ENCODE data around the gene APBA1. TPM values are rescaled to one million over a fixed set of nuclear protein-coding genes. Genes with fewer than 3 reads are reported as not detected.

APBA1 gene
- total and polyA plus RNA-seq, 9 of the 15 experiments (the other 6 are each of a cell fraction or from before 2014, with no cell fraction given), result 0.01 to 0.02 TPM; not detected in 7

- no peak for ATAC-seq
- ChIA-PET POLR2A (no interaction called here), CTCF (ENCODE audit: low intra/inter-chr PET ratio) (no interaction called here)
- FAIRE-seq, result no peak
- H3K27ac ChIP-seq (ENCODE audit: extremely low read depth, low read depth, low read length), result no peak overlapping the region
- intact Hi-C loops (cut with micrococcal nuclease), result no loop called here
- H3K9ac ChIP-seq (ENCODE audit: insufficient read depth in 1 of 2, low read depth in 2 of 2, low read length in 2 of 2), result no peak overlapping the region
- no peak overlapping the region for H2AFZ ChIP-seq (ENCODE audit: low read depth, low read length)
- H3K27me3 ChIP-seq (ENCODE audit: control insufficient read depth in 2 of 2, insufficient read depth in 2 of 2, low read length in 2 of 2), result no peaks in the 10 kb centered on the region
- WGBS (ENCODE audit: insufficient coverage, low coverage, missing lambda C conversion rate), result 3% methylated on average over 3 of the region's 3 CpGs
- TF ChIP-seq COPS2 (conservative IDR thresholded peaks at IDR 0.05) (no peak), EWSR1 (IDR thresholded peaks at IDR 0.05; ENCODE audit: borderline replicate concordance, low read depth, partially characterized antibody) (no peak), HMGXB4 (CRISPR knock-in tag; IDR thresholded peaks at IDR 0.05) (no peak), SMC3 (conservative IDR thresholded peaks at IDR 0.05; ENCODE audit: insufficient read depth, low read depth, low read length) (no peak), CREM (IDR thresholded peaks at IDR 0.05; ENCODE audit: low read depth) (no peak), ARNT (IDR thresholded peaks at IDR 0.05) (no peak), GTF2F1 (IDR thresholded peaks at IDR 0.05; ENCODE audit: low read depth, low read length) (no peak), ZNF507 (tag; conservative IDR thresholded peaks at IDR 0.05) (no peak), ZBTB5 (IDR thresholded peaks at IDR 0.05) (no peak), TCF7 (IDR thresholded peaks at IDR 0.05; ENCODE audit: borderline replicate concordance) (no peak)
- no peak overlapping the region for H3K4me3 ChIP-seq
- H3K79me2 ChIP-seq (ENCODE audit: control insufficient read depth, insufficient read depth, low read length), result no peaks in the 10 kb centered on the region
- H3K4me1 ChIP-seq (replicated peaks in 1 of 2; ENCODE audit: control insufficient read depth in 2 of 2, insufficient read depth in 2 of 2, low read length in 2 of 2), result no peaks in the 10 kb centered on the region
- H3K9me1 ChIP-seq (ENCODE audit: control insufficient read depth, insufficient read depth, low read length), result no peaks in the 10 kb centered on the region
- BruUV-seq (replicated peaks), result no TSS peak
- no peaks in the 10 kb centered on the region for H4K20me1 ChIP-seq (replicated peaks; ENCODE audit: control insufficient read depth, insufficient read depth, low read length)
- no peak overlapping the region for H3K4me2 ChIP-seq (ENCODE audit: insufficient read depth, low read length)
- DNase-seq (ENCODE audit: extremely low read depth in 1 of 4, low spot score in 3 of 4), result no peak
- H3K36me3 ChIP-seq (ENCODE audit: control insufficient read depth, insufficient read depth, low read length), result no peaks in the 10 kb centered on the region
- in situ Hi-C loops (cut with MboI), result no loop called here
- H3K9me3 ChIP-seq (replicated peaks; ENCODE audit: control insufficient read depth, insufficient read depth, low read depth, low read length), result no peaks in the 10 kb centered on the region
Measured at GRCh38 chr9:69658987-69659675, 13.0 kb downstream of the APBA1 start.
